Stimulated activated naive CD8-positive, alpha-beta T cell treated with anti-CD3 and anti-CD28 coated beads, Interleukin-15, amount 100 ng/mL, for 72 hours (primary cell): ENCODE measurements around the gene ATP13A2.

Experiments used
- ATAC-seq: fragments of 150-1000 bp; cut with Tn5 transposase; 2 replicates; pipeline ENCODE4 v1.10.0; 2021; ENCODE audit warnings: mild to moderate bottlenecking, moderate library complexity
- DNase-seq, 2 donors: peaks; one replicate each; pipeline ENCODE4 v3.0.0; 2021 to 2022
- H3K27ac Mint-ChIP-seq, 2 donors: one replicate each; pipeline ENCODE4 v1.8.0; 2022; ENCODE audit warnings: mild to moderate bottlenecking in 2 of 2, mixed read lengths in 2 of 2, moderate library complexity in 2 of 2
- H3K27me3 Mint-ChIP-seq: one replicate; pipeline ENCODE4 v1.8.0; 2022; ENCODE audit warnings: mixed read lengths
- H3K4me1 Mint-ChIP-seq: one replicate; pipeline ENCODE4 v1.8.0; 2022; ENCODE audit warnings: mild to moderate bottlenecking, mixed read lengths
- H3K4me3 Mint-ChIP-seq, 2 donors: one replicate each; pipeline ENCODE4 v1.8.0; 2022; ENCODE audit warnings: mild to moderate bottlenecking in 2 of 2, mixed read lengths in 2 of 2, moderate library complexity in 1 of 2
- H3K9me3 Mint-ChIP-seq, 2 donors: one replicate each; pipeline ENCODE4 v1.8.0; 2022; ENCODE audit warnings: mixed read lengths in 2 of 2

The ATP13A2 gene

GRCh38 chr1:17011439-17012307 is at the start of gene ATP13A2:
Gene ATP13A2, minus strand, starts transcription at chr1:17011928. Its CDS starts 190 bp downstream, at chr1:17011738.
- peak; percentile 80 to 83 for DNase-seq

GRCh38 chr1:17061486-17061885 is 49.8 kb upstream of the ATP13A2 start:
- Mint-ChIP-seq H3K4me1 (peaks cover 5% of the 10 kb centered on the region), H3K27ac (no peak overlapping the region), H3K9me3 (no peaks in the 10 kb centered on the region), H3K4me3 (no peak overlapping the region), H3K27me3 (peaks cover 10% of the 10 kb centered on the region)
- ATAC-seq (no peak), DNase-seq (no peak)

More at GRCh38 chr1:17011439-17012307, at the start of gene ATP13A2:
- ATAC-seq = peak; percentile 99
- H3K27ac Mint-ChIP-seq = peak within 1 kb of the TSS; percentile 70 to 89
- peaks cover 27% of the 10 kb centered on the region for H3K4me1 Mint-ChIP-seq
- no peaks in the 10 kb centered on the region for H3K27me3 Mint-ChIP-seq
- no peaks in the 10 kb centered on the region for H3K9me3 Mint-ChIP-seq
- peak within 1 kb of the TSS; percentile 84 to 90 for H3K4me3 Mint-ChIP-seq

- no peak overlapping the region for H3K27ac Mint-ChIP-seq
- no peaks in the 10 kb centered on the region for H3K9me3 Mint-ChIP-seq
- H3K27me3 Mint-ChIP-seq = peaks cover 10% of the 10 kb centered on the region
- no peak overlapping the region for H3K4me3 Mint-ChIP-seq
- peaks cover 12% of the 10 kb centered on the region for H3K4me1 Mint-ChIP-seq
- DNase-seq = no peak
- ATAC-seq = no peak
Observed at GRCh38 chr1:17060306-17060749, 48.6 kb upstream of the ATP13A2 start.

GRCh38 chr1:17059391-17060305 is 47.9 kb upstream of the ATP13A2 start:
- Mint-ChIP-seq H3K27me3 (peaks cover 10% of the 10 kb centered on the region), H3K27ac (no peak overlapping the region), H3K4me1 (peaks cover 12% of the 10 kb centered on the region), H3K9me3 (no peaks in the 10 kb centered on the region), H3K4me3 (no peak overlapping the region)
- peak; percentile 21 to 48 for DNase-seq
- peak; percentile 95 for ATAC-seq

- ATAC-seq = no peak
- H3K9me3 Mint-ChIP-seq = no peaks in the 10 kb centered on the region
- H3K4me3 Mint-ChIP-seq = no peak overlapping the region
- H3K27ac Mint-ChIP-seq = no peak overlapping the region
- peaks cover 33% of the 10 kb centered on the region for H3K4me1 Mint-ChIP-seq
- DNase-seq = no peak
- peaks cover under 1% of the 10 kb centered on the region for H3K27me3 Mint-ChIP-seq
Observed at GRCh38 chr1:17056551-17056950, 44.8 kb upstream of the ATP13A2 start.

GRCh38 chr1:17055801-17056200 is 44.1 kb upstream of the ATP13A2 start:
- Mint-ChIP-seq H3K9me3 (no peaks in the 10 kb centered on the region), H3K4me3 (no peak overlapping the region), H3K27ac (no peak overlapping the region), H3K27me3 (no peaks in the 10 kb centered on the region), H3K4me1 (peaks cover 39% of the 10 kb centered on the region)
- no peak for ATAC-seq
- DNase-seq = no peak

- peak; percentile 99 for ATAC-seq
Observed at GRCh38 chr1:17053685-17054410, 42.1 kb upstream of the ATP13A2 start, which contains the start of gene SDHB. Gene SDHB, minus strand, starts transcription at chr1:17054032. Its CDS starts 13 bp downstream, at chr1:17054019.

GRCh38 chr1:17053086-17053684 is 41.5 kb upstream of the ATP13A2 start:
- DNase-seq = no peak
- no peaks in the 10 kb centered on the region for H3K9me3 Mint-ChIP-seq
- peak overlapping the region; percentile 95 to 99 for H3K27ac Mint-ChIP-seq
- no peaks in the 10 kb centered on the region for H3K27me3 Mint-ChIP-seq
- peaks cover 39% of the 10 kb centered on the region for H3K4me1 Mint-ChIP-seq
- ATAC-seq = no peak
- peak overlapping the region; percentile 96 to 99 for H3K4me3 Mint-ChIP-seq

More at GRCh38 chr1:17053685-17054410, 42.1 kb upstream of the ATP13A2 start, which contains the start of gene SDHB:
- peak; percentile 99 to 100 for DNase-seq
- H3K4me1 Mint-ChIP-seq = peaks cover 39% of the 10 kb centered on the region
- H3K27ac Mint-ChIP-seq = peak within 1 kb of the TSS; percentile 99 to 100
- no peaks in the 10 kb centered on the region for H3K27me3 Mint-ChIP-seq
- H3K9me3 Mint-ChIP-seq = no peaks in the 10 kb centered on the region
- H3K4me3 Mint-ChIP-seq = peak within 1 kb of the TSS; percentile 96 to 99

GRCh38 chr1:17052641-17053040 is 40.9 kb upstream of the ATP13A2 start:
- H3K4me1 Mint-ChIP-seq = peaks cover 44% of the 10 kb centered on the region
- no peaks in the 10 kb centered on the region for H3K9me3 Mint-ChIP-seq
- peak overlapping the region; percentile 57 to 96 for H3K4me3 Mint-ChIP-seq
- no peaks in the 10 kb centered on the region for H3K27me3 Mint-ChIP-seq
- peak overlapping the region in 1 of 2 donors; percentile 95 for H3K27ac Mint-ChIP-seq
- ATAC-seq = no peak
- DNase-seq = no peak

- Mint-ChIP-seq H3K4me3 (peak overlapping the region in 1 of 2 donors; percentile 96), H3K4me1 (peaks cover 46% of the 10 kb centered on the region), H3K9me3 (no peaks in the 10 kb centered on the region), H3K27ac (no peak overlapping the region), H3K27me3 (no peaks in the 10 kb centered on the region)
- DNase-seq (no peak), ATAC-seq (no peak)
Observed at GRCh38 chr1:17052038-17052437, 40.3 kb upstream of the ATP13A2 start.

GRCh38 chr1:17047924-17048323 is 36.2 kb upstream of the ATP13A2 start:
- no peaks in the 10 kb centered on the region for H3K27me3 Mint-ChIP-seq
- ATAC-seq = no peak
- H3K4me3 Mint-ChIP-seq = no peak overlapping the region
- DNase-seq = no peak
- H3K4me1 Mint-ChIP-seq = peaks cover 30% of the 10 kb centered on the region
- H3K27ac Mint-ChIP-seq = no peak overlapping the region
- no peaks in the 10 kb centered on the region for H3K9me3 Mint-ChIP-seq

GRCh38 chr1:17046334-17046657 is 34.6 kb upstream of the ATP13A2 start:
- Mint-ChIP-seq H3K4me1 (peaks cover 17% of the 10 kb centered on the region), H3K9me3 (no peaks in the 10 kb centered on the region), H3K27me3 (no peaks in the 10 kb centered on the region), H3K4me3 (no peak overlapping the region), H3K27ac (no peak overlapping the region)
- ATAC-seq (no peak), DNase-seq (no peak)

GRCh38 chr1:17045634-17046333 is 34.1 kb upstream of the ATP13A2 start:
- Mint-ChIP-seq H3K4me3 (peak overlapping the region in 1 of 2 donors; percentile 51), H3K4me1 (peaks cover 13% of the 10 kb centered on the region), H3K27ac (no peak overlapping the region), H3K9me3 (no peaks in the 10 kb centered on the region), H3K27me3 (no peaks in the 10 kb centered on the region)
- ATAC-seq = no peak
- no peak for DNase-seq

GRCh38 chr1:17045150-17045549 is 33.4 kb upstream of the ATP13A2 start:
- DNase-seq = no peak
- Mint-ChIP-seq H3K27me3 (no peaks in the 10 kb centered on the region), H3K9me3 (no peaks in the 10 kb centered on the region), H3K4me3 (peak overlapping the region in 1 of 2 donors; percentile 51), H3K4me1 (peaks cover 13% of the 10 kb centered on the region), H3K27ac (peak overlapping the region; percentile 23 to 33)
- no peak for ATAC-seq
